ENCODE data around the gene PPTC7.
"Not testable (repeated sequence)": the region's sequence is repeated elsewhere in the genome, so short reads cannot be mapped to it uniquely, and the experiment has no call there.

The PPTC7 gene

GRCh38 chr12:110592078-110592477 lies 9.0 kb upstream of the PPTC7 start:
- peaks cover 14% of the 10 kb centered on the region for H3K4me1 ChIP-seq
- H3K4me2 ChIP-seq (ENCODE audit: low read length), result peak overlapping the region; percentile 59
- peak overlapping the region; percentile 36 for H2AFZ ChIP-seq
- H3K9me3 ChIP-seq (ENCODE audit: control insufficient read depth, low read length), result no peaks in the 10 kb centered on the region
- H3K9ac ChIP-seq, result no peak overlapping the region
- no peaks in the 10 kb centered on the region for H3K79me2 ChIP-seq
- TF ChIP-seq, protein P1, sequence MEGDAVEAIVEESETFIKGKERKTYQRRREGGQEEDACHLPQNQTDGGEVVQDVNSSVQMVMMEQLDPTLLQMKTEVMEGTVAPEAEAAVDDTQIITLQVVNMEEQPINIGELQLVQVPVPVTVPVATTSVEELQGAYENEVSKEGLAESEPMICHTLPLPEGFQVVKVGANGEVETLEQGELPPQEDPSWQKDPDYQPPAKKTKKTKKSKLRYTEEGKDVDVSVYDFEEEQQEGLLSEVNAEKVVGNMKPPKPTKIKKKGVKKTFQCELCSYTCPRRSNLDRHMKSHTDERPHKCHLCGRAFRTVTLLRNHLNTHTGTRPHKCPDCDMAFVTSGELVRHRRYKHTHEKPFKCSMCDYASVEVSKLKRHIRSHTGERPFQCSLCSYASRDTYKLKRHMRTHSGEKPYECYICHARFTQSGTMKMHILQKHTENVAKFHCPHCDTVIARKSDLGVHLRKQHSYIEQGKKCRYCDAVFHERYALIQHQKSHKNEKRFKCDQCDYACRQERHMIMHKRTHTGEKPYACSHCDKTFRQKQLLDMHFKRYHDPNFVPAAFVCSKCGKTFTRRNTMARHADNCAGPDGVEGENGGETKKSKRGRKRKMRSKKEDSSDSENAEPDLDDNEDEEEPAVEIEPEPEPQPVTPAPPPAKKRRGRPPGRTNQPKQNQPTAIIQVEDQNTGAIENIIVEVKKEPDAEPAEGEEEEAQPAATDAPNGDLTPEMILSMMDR (IDR thresholded peaks at IDR 0.05), result no peak
- no peak overlapping the region for H3K4me3 ChIP-seq (ENCODE audit: low read depth, low read length)
- H3K36me3 ChIP-seq (ENCODE audit: control insufficient read depth, insufficient read depth, low read length), result no peaks in the 10 kb centered on the region
- peak overlapping the region; percentile 85 for H3K27ac ChIP-seq
- no peaks in the 10 kb centered on the region for H3K27me3 ChIP-seq (ENCODE audit: control insufficient read depth, insufficient read depth, low read length)

- TF ChIP-seq, protein P1 (IDR thresholded peaks at IDR 0.05), result no peak
- Histone ChIP-seq H3K27ac (peak overlapping the region; percentile 85), H3K9ac (no peak overlapping the region), H3K4me2 (ENCODE audit: low read length) (peak overlapping the region; percentile 59), H3K36me3 (ENCODE audit: control insufficient read depth, insufficient read depth, low read length) (no peaks in the 10 kb centered on the region), H3K79me2 (no peaks in the 10 kb centered on the region), H3K4me1 (peaks cover 14% of the 10 kb centered on the region), H3K27me3 (ENCODE audit: control insufficient read depth, insufficient read depth, low read length) (no peaks in the 10 kb centered on the region), H3K9me3 (ENCODE audit: control insufficient read depth, low read length) (no peaks in the 10 kb centered on the region), H3K4me3 (ENCODE audit: low read depth, low read length) (peak overlapping the region; percentile 23), H2AFZ (peak overlapping the region; percentile 36)
These were observed 8.4 kb upstream of the PPTC7 start for GRCh38 chr12:110591451-110592051.

GRCh38 chr12:110590806-110591326 lies 7.7 kb upstream of the PPTC7 start:
- Histone ChIP-seq H3K27ac (peak overlapping the region; percentile 85), H3K36me3 (ENCODE audit: control insufficient read depth, insufficient read depth, low read length) (no peaks in the 10 kb centered on the region), H3K4me2 (ENCODE audit: low read length) (peak overlapping the region; percentile 59), H2AFZ (peak overlapping the region; percentile 36), H3K27me3 (ENCODE audit: control insufficient read depth, insufficient read depth, low read length) (no peaks in the 10 kb centered on the region), H3K4me1 (peaks cover 14% of the 10 kb centered on the region), H3K4me3 (ENCODE audit: low read depth, low read length) (peak overlapping the region; percentile 23), H3K9me3 (ENCODE audit: control insufficient read depth, low read length) (no peaks in the 10 kb centered on the region), H3K79me2 (no peaks in the 10 kb centered on the region), H3K9ac (no peak overlapping the region)
- TF ChIP-seq, protein P1 (IDR thresholded peaks at IDR 0.05), result no peak

DNA sequence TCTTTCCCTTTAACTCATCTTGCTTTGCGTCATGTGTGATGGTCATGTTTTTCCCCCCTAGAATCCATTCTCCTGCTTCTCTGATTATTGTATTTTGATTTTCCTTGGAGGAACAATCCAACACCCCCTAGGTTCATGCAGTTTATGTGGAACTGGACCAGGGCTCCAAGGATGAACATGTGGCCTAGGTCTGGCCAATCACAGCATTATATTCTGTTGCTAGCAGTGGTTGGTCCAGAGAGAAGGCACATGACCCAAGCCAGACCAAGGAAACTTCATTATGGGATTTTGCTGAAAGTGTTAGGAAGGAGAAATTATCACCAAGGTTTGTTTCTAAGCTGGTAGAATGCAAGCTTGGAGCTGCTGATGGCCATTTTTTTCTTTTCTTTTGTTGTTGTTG lies 6.9 kb upstream of the PPTC7 start:
- Histone ChIP-seq H3K9me3 (ENCODE audit: control insufficient read depth, low read length) (no peaks in the 10 kb centered on the region), H3K27ac (no peak overlapping the region), H3K4me2 (ENCODE audit: low read length) (no peak overlapping the region), H3K4me3 (ENCODE audit: low read depth, low read length) (no peak overlapping the region), H3K4me1 (peaks cover 22% of the 10 kb centered on the region), H3K27me3 (ENCODE audit: control insufficient read depth, insufficient read depth, low read length) (no peaks in the 10 kb centered on the region), H2AFZ (no peak overlapping the region), H3K9ac (no peak overlapping the region), H3K36me3 (ENCODE audit: control insufficient read depth, insufficient read depth, low read length) (no peaks in the 10 kb centered on the region), H3K79me2 (no peaks in the 10 kb centered on the region)
- TF ChIP-seq, protein P1 (IDR thresholded peaks at IDR 0.05), result no peak

- not testable (repeated sequence) for H3K79me2 ChIP-seq; H3K36me3 ChIP-seq (ENCODE audit: control insufficient read depth, insufficient read depth, low read length); H3K9me3 ChIP-seq (ENCODE audit: control insufficient read depth, low read length); H3K27ac ChIP-seq; H2AFZ ChIP-seq; H3K9ac ChIP-seq; H3K4me3 ChIP-seq (ENCODE audit: low read depth, low read length); H3K27me3 ChIP-seq (ENCODE audit: control insufficient read depth, insufficient read depth, low read length); H3K4me2 ChIP-seq (ENCODE audit: low read length)
- H3K4me1 ChIP-seq, result peaks cover 26% of the 10 kb centered on the region
These were observed 4.0 kb upstream of the PPTC7 start for GRCh38 chr12:110587102-110587501.
